C4-2B (cell line): ENCODE results near the gene GPR146.

Experiments used
- H3K27ac ChIP-seq: fragments of 450-650 bp; 2 replicates; pipeline ENCODE4 v1.5.1; 2017
- CTCF ChIP-seq: fragments of 450-650 bp; conservative IDR thresholded peaks from 2 replicates; pipeline ENCODE4 v1.5.1; 2017; ENCODE audit warnings: mild to moderate bottlenecking
- ZFX ChIP-seq: fragments of 450-650 bp; IDR thresholded peaks from 2 replicates; pipeline ENCODE4 v1.6.1; 2017

The GPR146 gene

GRCh38 chr7:1099154-1099542, 54.8 kb downstream of the GPR146 start:
- no peak overlapping the region for H3K27ac ChIP-seq

GRCh38 chr7:1099637-1100036, 55.3 kb downstream of the GPR146 start:
- TF ChIP-seq CTCF: no peak
- TF ChIP-seq ZFX: no peak
- H3K27ac ChIP-seq: no peak overlapping the region

More at GRCh38 chr7:1099154-1099542, 54.8 kb downstream of the GPR146 start:
- TF ChIP-seq CTCF (no peak), ZFX (no peak)

GRCh38 chr7:1100386-1100785, 56.0 kb downstream of the GPR146 start:
- no peak overlapping the region for H3K27ac ChIP-seq
- no peak for TF ChIP-seq CTCF

GRCh38 chr7:1100834-1101562, 56.7 kb downstream of the GPR146 start:
- no peak overlapping the region for H3K27ac ChIP-seq
- TF ChIP-seq CTCF: no peak
- no peak for TF ChIP-seq ZFX

GRCh38 chr7:1101563-1102431, 57.5 kb downstream of the GPR146 start:
- H3K27ac ChIP-seq: no peak overlapping the region

GRCh38 chr7:1103009-1103788, 58.9 kb downstream of the GPR146 start:
- H3K27ac ChIP-seq: no peak overlapping the region
- TF ChIP-seq ZFX (no peak), CTCF (no peak)

More at GRCh38 chr7:1101563-1102431, 57.5 kb downstream of the GPR146 start:
- TF ChIP-seq CTCF: no peak
- no peak for TF ChIP-seq ZFX
